Colon (tissue), 2 donors: ENCODE measurements around the gene TRAPPC11.
"Not testable (repeated sequence)": the region's sequence is repeated elsewhere in the genome, so short reads cannot be mapped to it uniquely, and the experiment has no call there.

Experiments used
- FAIRE-seq: peaks from 2 replicates; lab custom pipeline; 2012; peaks lifted over from hg19 to GRCh38; lab: Jason Lieb, UNC
- donor health status: control.
- donor health status: control.

TRAPPC11 gene

DNA sequence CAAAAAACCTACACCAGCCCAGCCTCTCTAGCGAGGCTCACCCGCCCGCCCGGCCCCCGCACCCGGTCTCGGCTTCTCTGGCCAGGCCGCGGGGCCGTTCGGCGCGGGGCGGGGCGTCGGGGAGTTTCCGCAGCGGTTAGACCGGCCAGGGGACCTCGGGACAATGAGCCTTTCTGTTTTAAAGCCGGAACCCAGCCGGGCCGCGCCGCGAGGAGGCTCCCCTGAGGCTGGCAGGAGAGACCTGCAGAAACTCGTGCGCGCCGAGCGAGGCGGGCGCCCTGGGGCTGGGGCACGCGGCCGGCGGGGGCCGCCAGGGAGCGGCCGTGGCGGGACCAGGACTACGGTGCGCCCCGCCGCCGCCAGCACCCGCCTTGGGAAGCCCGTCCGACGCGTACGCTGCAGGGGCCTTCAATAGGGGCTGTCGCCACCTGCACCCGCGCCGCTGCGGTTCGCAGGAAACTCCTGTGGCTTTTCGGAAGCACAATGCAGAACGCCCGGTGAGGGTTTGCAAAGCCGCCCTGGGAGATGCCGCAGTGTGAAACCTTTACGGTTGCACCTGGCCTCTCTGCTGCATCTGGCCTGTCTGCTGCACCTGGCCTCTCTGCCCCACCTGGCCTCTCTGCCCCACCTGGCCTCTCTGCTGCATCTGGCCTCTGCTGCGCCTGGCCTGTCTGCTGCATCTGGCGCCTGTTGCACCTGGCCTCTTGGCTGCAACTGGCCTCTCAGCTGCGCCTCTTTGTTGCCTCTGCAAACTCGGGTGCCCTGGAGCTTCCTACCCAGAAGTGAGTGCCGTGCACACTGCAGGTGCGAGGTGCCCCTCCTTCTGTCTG, 63.9 kb downstream of the TRAPPC11 start:
- no peak for FAIRE-seq

DNA sequence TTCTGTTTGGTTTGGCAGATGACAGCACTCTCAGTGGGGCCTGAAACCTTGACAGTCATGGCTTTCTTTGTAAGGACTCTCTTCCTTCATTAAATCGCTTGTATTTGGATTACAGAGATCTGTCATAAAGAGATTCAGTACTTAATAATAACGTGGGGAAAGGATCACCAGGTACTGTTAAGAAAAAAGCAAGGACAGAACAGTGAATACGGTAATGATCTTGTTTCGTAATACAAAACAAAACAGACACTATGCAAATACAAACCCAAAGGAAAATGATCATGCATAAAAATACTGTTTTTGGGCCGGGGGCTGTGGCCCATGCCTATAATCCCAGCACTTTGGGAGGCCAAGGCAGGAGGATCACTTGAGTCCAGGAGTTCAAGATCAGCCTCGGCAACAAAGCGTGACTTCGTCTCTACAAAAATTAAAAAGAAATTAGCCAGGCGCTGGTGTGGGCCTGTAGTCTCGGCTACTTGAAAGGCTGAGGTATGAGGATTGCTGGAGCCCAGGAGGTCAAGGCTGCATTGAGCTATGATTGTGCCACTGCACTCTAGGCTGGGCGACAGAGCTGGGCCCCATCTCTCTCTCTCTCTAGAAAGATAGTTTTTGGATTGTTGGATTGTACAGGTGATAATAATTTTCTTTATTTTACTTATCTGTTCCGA, 64.6 kb downstream of the TRAPPC11 start:
- FAIRE-seq: no peak

DNA sequence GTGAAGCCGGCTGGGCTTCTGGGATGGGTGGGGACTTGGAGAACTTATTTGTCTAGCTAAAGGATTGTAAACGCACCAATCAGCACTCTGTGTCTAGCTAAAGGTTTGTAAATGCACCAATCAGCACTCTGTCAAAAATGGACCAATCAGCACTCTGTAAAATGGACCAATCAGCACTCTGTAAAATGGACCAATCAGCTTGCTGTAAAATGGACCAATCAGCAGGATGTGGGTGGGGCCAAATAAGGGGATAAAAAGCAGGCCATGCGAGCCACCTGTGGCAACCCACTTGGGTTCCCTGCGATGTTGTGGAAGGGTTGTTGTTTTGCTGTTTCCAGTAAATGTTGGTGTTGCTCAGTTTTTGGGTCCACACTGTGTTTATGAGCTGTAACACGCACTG, 66.5 kb downstream of the TRAPPC11 start:
- FAIRE-seq: not testable (repeated sequence)

DNA sequence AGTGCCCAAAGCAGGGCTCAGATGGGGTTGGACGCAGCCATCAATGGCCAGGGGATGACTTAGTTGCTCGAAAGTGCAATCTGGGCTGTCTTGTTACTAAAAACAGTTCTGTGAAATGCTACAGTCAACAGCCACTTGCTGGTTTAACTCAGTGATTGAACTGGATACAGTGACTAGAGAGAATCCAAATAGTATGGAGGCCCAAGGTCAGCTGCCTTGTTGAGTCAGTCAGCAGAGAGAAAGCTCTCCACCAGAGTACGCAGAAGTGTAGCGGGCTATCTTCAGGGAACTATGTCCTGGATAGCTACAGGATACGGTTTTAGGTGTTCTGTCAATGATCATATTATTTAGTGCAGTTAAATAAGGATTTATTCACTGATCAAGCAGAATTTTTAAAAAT, 68.4 kb downstream of the TRAPPC11 start:
- FAIRE-seq: no peak

DNA sequence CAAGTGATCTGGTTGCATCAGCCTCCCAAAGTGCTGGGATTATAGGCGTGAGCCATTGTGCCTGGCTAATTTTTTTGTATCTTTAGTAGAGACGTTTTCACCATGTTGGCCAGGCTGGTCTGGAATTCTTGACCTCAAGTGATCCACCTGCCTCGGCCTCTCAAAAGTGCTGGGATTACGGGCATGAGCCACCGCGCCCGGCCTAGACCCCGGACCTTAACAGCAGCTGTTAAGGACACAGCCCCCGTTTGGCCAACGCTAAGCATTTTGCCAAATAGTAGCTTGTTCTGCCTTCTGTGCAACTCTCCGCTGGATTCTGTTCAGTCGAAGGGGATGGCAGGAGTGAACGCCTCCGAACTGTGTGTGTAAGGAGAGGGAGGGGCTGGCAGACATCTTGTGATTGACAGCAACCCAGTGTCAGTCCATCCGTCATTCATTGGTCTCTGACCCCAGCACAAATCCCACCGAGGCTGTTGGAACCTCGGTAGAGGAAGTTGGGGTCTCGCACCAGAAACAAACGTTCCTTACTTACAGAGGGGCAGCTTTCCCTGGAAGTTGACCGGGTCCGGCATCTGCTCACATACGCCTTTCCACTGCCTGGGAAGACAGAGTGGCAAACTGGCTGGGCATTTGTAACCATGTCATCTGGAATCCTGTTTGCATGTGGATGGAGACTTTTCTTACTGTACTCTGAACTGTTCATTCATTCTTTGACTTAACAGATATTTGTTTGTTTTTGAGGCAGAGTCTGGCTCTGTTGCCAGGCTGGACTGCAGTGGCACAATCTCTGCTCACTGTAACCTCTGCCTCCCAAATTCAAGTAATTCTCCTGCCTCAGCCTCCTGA, 69.4 kb downstream of the TRAPPC11 start:
- FAIRE-seq: no peak

DNA sequence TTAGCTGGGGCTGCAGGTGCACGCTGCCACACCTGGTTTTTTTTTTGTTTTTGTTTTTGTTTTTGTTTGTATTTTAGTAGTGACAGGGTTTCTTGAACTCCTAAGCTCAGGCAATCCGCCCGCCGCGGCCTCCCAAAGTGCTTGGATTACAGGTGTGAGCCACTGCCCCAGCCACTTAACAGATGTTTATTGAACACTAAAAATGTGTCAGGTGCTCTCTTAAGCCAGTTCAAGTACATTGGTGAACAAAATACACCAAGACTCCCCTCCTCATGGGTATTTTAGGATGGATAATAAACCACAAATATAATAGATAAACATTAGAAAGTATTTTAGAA, 69.9 kb downstream of the TRAPPC11 start:
- FAIRE-seq: no peak

DNA sequence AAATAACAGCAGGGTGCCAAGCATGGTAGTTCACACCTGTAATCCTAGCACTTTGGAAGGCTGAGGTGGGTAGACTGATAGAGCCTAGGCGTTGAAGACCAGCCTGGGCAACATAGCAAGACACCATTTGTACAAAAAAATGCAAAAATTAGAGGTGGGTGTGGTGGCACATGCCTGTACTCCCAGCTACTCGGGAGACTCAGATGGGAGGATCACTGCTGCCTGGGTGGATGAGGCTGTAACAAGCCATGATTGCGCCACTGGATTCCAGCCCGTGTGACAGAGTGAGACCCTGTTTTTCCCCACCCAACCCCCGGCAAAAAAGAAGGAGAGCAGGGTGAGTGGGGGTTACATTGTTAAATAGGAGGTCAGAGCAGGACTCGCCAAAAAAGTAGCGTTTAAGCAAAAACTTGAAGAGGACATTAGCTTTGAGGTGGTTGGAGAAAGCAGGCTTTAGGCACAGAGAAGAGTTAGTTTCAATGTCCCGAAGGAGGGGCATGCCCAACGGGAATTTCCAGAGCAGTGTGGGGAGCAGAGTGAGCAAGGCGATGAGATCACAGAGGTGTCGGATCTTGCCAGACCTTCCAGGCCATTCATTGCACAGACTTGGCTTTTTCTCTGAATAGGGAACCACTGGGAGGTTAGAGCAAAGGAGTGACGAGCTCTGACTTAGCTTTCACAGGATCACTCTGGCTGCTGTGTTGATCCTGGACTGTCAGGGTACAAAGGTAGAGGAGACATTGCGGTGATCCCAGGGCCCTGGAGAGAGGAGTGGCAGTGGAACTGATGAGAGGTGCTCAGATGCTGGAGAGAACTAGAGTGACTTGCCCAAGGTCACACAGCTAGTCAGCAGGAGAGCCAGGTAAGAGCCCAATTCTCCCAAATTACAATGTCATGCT, 70.6 kb downstream of the TRAPPC11 start:
- FAIRE-seq: no peak

DNA sequence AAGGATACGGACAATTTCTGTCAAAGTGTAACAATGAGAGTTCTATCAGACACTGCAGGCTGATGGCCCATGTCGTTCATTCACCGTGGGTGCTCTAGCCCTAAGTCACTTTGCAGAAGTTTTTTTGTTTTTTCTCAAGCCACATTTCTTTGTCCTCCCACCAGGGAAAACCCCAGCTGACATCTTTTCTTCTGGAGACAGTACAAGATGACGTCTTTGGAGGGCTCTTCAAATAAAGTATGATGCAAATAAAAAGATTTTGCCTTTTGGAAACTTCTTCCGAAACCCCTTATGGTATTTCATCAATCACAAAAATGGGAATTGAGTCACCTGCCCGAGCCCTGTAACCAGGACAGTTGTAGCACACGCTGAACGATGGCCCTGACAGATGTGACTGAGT, 73.2 kb downstream of the TRAPPC11 start:
- no peak for FAIRE-seq

DNA sequence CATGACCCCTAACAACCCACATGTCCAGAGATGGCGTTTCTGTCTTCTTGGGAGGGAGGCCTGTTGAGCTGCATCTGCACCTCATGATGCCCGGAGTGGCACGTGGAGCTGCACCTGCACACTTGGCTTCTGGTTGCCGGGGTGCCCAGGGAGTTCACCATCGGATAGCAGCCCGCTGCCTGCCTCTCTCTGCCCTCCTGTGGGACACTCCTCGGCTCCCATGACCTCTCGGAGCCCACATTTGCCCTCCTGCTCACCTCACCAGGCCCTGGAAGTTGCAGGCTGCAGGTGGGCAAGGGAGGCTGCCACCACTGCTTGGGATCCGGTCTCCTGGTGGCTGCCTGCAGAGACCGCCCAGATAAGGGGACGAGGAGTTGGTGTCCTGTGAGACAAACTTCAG, 74.1 kb downstream of the TRAPPC11 start:
- no peak for FAIRE-seq

DNA sequence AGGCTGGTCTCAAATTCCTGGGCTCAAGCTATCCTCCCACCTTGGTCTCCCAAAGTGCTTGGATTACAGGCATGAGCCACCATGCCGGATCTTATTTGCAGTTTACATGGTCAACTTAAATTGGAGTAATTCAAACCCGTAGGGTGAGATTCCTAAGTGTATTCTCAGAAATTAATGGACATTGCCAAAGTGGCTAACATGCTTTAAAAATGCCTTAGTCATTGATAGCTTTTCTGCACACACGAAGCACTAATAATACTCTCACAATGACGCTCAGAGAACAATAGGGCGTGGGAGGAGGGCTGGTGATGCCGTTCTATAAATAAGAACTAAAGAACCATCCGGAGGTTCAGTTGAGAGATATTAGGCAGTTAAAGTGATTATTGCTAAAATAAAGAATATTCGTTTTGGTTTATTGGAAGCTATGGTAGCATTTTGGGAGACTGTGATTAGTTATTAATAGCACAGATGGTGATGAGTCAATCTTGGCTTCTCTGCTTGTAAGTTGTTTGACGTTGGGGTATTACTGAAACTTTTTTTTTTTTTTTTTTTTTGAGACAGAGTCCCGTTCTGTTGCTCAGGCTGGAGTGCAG, 79.1 kb downstream of the TRAPPC11 start:
- no peak for FAIRE-seq

DNA sequence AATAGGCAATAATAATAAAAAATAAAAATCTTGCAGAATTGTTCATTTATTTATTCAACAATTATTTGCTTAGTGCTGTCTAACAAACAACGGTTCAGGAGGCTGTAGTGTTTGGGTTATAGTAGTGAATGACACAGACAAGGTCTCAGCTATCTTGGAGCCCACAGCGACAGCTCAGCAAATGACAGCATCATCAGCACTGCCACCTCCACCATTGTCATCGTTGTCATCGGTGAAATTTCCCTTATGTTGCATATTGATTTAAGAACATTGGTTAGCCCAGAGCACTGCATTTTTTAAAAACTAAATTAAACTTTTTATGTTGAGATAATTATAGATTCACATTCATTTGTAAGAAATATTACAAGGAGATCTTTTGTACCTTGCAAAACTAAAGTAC, 79.9 kb downstream of the TRAPPC11 start:
- no peak for FAIRE-seq

DNA sequence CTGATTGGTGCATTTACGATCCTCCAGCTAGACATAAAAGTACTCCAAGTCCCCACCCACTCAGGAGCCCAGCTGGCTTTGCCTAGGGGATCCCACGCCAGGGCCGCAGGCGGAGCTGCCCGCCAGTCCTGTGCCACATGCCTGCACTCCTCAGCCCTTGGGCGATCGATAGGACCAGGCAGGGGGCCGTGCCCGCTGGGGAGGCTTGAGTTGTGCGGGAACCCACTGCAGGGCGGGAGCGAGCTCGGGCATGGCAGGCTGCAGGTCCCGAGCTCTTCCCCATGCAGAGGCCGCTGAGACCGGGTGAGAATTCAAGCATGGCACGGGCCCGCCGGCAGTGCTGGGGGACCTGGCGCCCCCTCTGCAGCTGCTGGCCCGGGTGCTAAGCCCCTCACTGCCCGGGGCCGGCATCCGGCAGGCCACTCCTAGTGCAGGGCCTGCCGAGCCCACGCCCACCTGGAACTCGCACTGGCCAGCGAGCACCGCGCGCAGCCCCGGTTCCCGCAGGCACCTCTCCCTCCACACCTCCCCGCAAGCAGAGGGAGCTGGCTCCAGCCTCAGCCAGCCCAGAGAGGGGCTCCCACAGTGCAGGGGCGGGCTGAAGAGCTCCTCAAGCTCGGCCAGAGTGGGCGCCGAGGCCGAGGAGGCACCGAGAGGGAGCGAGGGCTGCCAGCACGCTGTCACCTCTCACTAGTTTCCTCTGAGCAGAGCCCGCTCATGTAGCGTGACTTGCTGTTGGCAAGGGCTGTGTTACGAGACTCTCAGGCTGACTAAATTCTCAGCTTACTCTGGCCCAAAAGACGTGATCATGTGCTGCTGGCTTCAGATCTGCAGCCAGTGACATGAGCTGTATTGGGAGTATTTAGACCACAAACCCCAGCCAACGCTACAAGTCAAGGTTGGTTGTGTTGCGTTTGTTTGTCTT, 87.5 kb downstream of the TRAPPC11 start:
- FAIRE-seq: no peak

DNA sequence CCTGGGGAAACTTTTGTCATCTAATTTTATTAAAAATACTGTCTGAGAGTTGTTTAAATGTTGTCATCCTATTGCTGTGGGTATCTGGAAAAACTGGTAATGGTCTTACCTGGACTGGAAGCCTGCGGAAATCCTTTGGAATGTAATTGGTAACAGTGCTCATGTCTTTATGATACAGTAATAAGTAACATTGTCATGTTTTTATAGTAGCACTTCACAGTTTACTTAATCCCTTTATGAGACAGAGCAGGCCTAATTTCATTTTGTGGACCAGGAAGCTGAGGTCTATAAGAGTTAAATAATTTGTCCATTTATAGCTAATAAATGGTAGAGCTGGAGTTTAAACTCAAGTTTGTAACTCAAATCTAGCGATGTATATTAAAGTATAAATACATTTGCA, 88.3 kb downstream of the TRAPPC11 start:
- no peak for FAIRE-seq

DNA sequence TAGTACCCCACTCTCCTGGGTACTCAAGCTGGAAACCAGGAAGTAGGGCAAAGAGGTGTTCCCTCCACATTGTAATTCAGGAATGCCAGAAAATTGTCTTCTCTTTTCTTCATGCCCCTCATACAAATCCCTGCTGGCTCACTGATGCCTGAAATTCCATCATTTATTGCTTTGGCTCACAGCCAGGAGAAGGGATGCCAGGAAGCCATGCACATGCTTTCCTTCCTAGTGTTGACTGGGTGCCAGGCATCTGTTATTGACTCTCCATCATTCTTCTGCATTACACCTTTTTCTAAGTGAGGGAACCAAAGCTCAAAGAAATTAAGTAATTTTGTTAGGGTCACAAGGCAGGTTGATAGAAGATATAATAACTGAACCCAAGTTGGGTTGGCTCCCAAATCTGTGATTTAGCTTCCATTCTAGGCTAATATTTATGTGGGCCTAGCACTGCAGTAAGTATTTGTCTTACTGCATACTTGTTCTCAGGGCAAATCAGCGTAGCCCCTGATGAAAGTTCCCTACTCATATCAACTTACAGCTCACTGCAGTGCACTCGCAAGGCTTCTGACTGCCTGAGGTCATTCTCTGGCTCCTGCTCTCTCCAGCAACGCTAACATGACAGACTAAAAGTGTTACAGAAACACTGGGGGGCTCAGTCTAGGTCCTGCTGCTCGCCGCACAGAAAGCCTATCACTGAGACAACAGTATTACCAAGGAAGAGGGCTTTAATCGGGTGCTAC, 89.0 kb downstream of the TRAPPC11 start:
- FAIRE-seq: no peak

DNA sequence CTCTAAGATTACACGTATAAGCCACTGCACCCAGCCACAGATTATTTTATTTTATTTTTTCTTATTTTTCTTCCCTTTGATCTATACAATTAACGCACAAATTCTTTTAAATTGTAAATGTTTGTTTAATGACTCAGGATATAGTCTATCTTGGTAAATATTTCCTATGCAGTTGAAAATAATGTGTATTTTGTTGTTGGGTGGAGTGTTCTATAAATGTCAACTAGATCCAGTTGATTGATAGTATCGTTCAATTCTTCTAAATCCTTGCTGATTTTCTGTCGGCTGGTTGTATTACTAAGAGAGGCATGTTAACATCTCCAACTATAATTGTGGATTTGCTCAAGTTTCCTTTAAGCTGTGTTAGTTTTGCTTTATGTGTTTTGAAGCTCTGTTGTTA, 92.0 kb downstream of the TRAPPC11 start:
- FAIRE-seq: no peak

DNA sequence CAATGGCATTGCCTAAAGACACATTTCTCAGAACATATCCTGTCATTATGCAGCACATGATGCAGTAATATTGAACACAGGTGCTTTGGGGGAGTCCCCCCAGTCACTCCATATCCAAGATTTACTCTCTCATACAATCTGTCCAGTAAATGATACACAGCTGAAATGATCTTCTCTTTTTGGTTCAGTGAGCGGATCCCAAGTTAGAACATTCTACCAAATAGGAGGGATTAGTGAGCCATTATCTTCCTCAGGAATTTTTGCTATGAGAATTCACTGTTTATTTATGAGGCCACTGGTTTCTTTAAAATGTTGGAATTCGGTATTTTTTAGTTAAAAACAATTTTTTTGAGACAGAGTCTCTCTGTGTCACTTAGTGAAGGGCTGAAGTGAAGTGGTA, 96.5 kb downstream of the TRAPPC11 start:
- FAIRE-seq: no peak

DNA sequence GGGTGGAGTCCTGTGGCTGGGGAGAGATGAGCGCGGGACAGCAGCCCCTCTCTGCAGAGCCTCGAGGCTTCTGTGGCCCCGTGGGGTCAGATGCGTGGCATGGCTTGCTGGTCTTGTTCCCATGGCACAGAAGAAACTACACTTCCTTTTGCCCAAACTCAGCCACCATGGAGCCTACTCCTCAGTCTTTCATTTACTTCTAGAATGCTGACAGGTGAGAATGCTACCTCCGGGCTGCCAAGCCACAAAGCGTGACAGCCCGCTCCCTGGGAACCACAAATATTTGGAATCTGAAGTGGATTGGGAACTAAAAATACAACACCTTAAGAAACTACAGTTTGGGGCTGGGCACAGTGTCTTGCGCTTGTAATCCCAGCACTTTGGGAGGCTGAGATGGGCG, 98.0 kb downstream of the TRAPPC11 start:
- no peak for FAIRE-seq

DNA sequence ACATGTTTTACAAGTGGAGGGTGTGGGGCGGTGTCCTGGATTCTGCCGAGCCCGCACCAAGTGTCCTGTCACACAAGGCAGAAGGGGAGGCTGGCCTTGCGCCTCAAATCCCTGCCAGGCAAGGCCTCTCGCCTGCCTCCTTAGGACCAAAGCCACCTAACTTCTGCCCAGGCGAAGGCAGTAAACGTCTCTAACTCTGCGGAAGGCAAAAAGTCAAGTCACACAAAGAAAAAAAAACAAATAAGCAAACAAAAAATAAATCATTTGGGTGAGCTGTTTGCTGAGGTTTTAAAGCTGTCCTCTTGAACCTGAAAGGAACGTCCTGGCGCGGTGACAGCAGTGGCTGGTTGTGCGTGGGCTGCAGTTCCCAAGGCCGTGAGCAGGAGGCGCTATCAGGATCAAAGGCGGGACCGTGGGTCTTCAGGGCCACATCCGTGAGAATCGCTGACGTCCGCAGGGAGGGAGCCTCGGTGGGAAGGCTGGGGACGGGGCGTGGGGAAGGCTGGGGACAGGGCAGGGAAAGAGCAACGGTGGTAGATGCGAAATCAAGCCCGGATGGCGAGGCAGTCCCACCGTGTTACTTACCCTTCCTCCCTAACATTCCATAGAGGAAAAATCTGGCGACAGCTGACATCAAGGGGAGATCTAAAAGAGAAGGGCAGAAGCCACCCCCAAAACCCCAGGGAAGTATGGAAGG, 99.1 kb downstream of the TRAPPC11 start:
- no peak for FAIRE-seq
